ENCODE measurements around the gene GALNT17. TPM values are rescaled to one million over a fixed set of nuclear protein-coding genes. Genes with fewer than 3 reads are reported as not detected.

GALNT17 gene
- total RNA-seq, 2 experiments from 2014 or later: not detected

GRCh38 chr7:71408271-71408670 is 276.3 kb downstream of the GALNT17 start:
- Mint-ChIP-seq H3K27ac (no peak overlapping the region), H3K27me3 (no peaks in the 10 kb centered on the region), H3K9me3 (peaks cover 26% of the 10 kb centered on the region), H3K36me3 (no peaks in the 10 kb centered on the region), H3K4me1 (ENCODE audit: low read depth) (no peaks in the 10 kb centered on the region), H3K4me3 (no peak overlapping the region)
- no peak for DNase-seq
- ChIA-PET CTCF (no interaction called here), POLR2A (no interaction called here)
- intact Hi-C loops (cut with micrococcal nuclease): no loop called here

- H3K9me3 Mint-ChIP-seq: peaks cover 23% of the 10 kb centered on the region
- H3K27me3 Mint-ChIP-seq: no peaks in the 10 kb centered on the region
- POLR2A ChIA-PET: no interaction called here
- no peak overlapping the region for H3K27ac Mint-ChIP-seq
- intact Hi-C loops (cut with micrococcal nuclease): no loop called here
- no peaks in the 10 kb centered on the region for H3K4me1 Mint-ChIP-seq (ENCODE audit: low read depth)
- no peaks in the 10 kb centered on the region for H3K36me3 Mint-ChIP-seq
- no peak overlapping the region for H3K4me3 Mint-ChIP-seq
- no peak for DNase-seq
- CTCF ChIA-PET: no interaction called here
These were observed 277.7 kb downstream of the GALNT17 start for GRCh38 chr7:71409550-71410157.

- no peaks in the 10 kb centered on the region for H3K4me1 Mint-ChIP-seq (ENCODE audit: low read depth)
- POLR2A ChIA-PET: no interaction called here
These were observed 279.5 kb downstream of the GALNT17 start for GRCh38 chr7:71411475-71411874.

GRCh38 chr7:71414490-71414889 is 282.5 kb downstream of the GALNT17 start:
- ChIA-PET POLR2A (no interaction called here), CTCF (no interaction called here)
- Mint-ChIP-seq H3K4me3 (no peak overlapping the region), H3K27me3 (no peaks in the 10 kb centered on the region), H3K9me3 (peaks cover 27% of the 10 kb centered on the region), H3K27ac (no peak overlapping the region), H3K36me3 (no peaks in the 10 kb centered on the region), H3K4me1 (ENCODE audit: low read depth) (no peaks in the 10 kb centered on the region)
- intact Hi-C loops (cut with micrococcal nuclease): no loop called here
- DNase-seq: no peak

More at GRCh38 chr7:71411475-71411874, 279.5 kb downstream of the GALNT17 start:
- Mint-ChIP-seq H3K36me3 (no peaks in the 10 kb centered on the region), H3K27me3 (no peaks in the 10 kb centered on the region), H3K9me3 (peaks cover 28% of the 10 kb centered on the region), H3K4me3 (no peak overlapping the region), H3K27ac (no peak overlapping the region)
- CTCF ChIA-PET: no interaction called here
- intact Hi-C loops (cut with micrococcal nuclease): no loop called here
- DNase-seq: no peak

GRCh38 chr7:71419546-71420337 is 287.8 kb downstream of the GALNT17 start:
- intact Hi-C loops (cut with micrococcal nuclease): no loop called here
- Mint-ChIP-seq H3K36me3 (no peaks in the 10 kb centered on the region), H3K4me1 (ENCODE audit: low read depth) (no peaks in the 10 kb centered on the region), H3K27me3 (no peaks in the 10 kb centered on the region), H3K9me3 (peaks cover 19% of the 10 kb centered on the region), H3K27ac (no peak overlapping the region), H3K4me3 (no peak overlapping the region)
- ChIA-PET POLR2A (no interaction called here), CTCF (no interaction called here)
- DNase-seq: no peak

GRCh38 chr7:71422104-71422503 is 290.2 kb downstream of the GALNT17 start:
- no peak overlapping the region for H3K27ac Mint-ChIP-seq
- no peaks in the 10 kb centered on the region for H3K36me3 Mint-ChIP-seq
- no peak overlapping the region for H3K4me3 Mint-ChIP-seq
- DNase-seq: no peak
- H3K4me1 Mint-ChIP-seq (ENCODE audit: low read depth): no peaks in the 10 kb centered on the region
- POLR2A ChIA-PET: no interaction called here
- intact Hi-C loops (cut with micrococcal nuclease): no loop called here
- H3K27me3 Mint-ChIP-seq: no peaks in the 10 kb centered on the region
- CTCF ChIA-PET: no interaction called here
- H3K9me3 Mint-ChIP-seq: peaks cover 11% of the 10 kb centered on the region

- DNase-seq: no peak
- Mint-ChIP-seq H3K36me3 (no peaks in the 10 kb centered on the region), H3K4me1 (ENCODE audit: low read depth) (no peaks in the 10 kb centered on the region), H3K27ac (no peak overlapping the region), H3K9me3 (peaks cover 8% of the 10 kb centered on the region), H3K4me3 (no peak overlapping the region), H3K27me3 (no peaks in the 10 kb centered on the region)
- ChIA-PET POLR2A (no interaction called here), CTCF (no interaction called here)
- intact Hi-C loops (cut with micrococcal nuclease): no loop called here
These were observed 292.5 kb downstream of the GALNT17 start for GRCh38 chr7:71424166-71425035.

GRCh38 chr7:71429083-71429482 is 297.1 kb downstream of the GALNT17 start:
- Mint-ChIP-seq H3K4me1 (ENCODE audit: low read depth) (no peaks in the 10 kb centered on the region), H3K9me3 (peaks cover 12% of the 10 kb centered on the region), H3K27me3 (no peaks in the 10 kb centered on the region), H3K36me3 (no peaks in the 10 kb centered on the region), H3K27ac (no peak overlapping the region), H3K4me3 (no peak overlapping the region)
- intact Hi-C loops (cut with micrococcal nuclease): no loop called here
- no peak for DNase-seq
- POLR2A ChIA-PET: no interaction called here
- CTCF ChIA-PET: no interaction called here

GRCh38 chr7:71430246-71430645 is 298.3 kb downstream of the GALNT17 start:
- H3K4me1 Mint-ChIP-seq (ENCODE audit: low read depth): no peaks in the 10 kb centered on the region
- intact Hi-C loops (cut with micrococcal nuclease): no loop called here
- POLR2A ChIA-PET: no interaction called here

GRCh38 chr7:71439321-71439720 is 307.4 kb downstream of the GALNT17 start:
- H3K4me3 Mint-ChIP-seq: no peak overlapping the region
- H3K4me1 Mint-ChIP-seq (ENCODE audit: low read depth): no peaks in the 10 kb centered on the region
- ChIA-PET CTCF (no interaction called here), POLR2A (no interaction called here)
- no peak overlapping the region for H3K27ac Mint-ChIP-seq
- H3K27me3 Mint-ChIP-seq: no peaks in the 10 kb centered on the region
- H3K36me3 Mint-ChIP-seq: no peaks in the 10 kb centered on the region
- intact Hi-C loops (cut with micrococcal nuclease): no loop called here
- peaks cover 24% of the 10 kb centered on the region for H3K9me3 Mint-ChIP-seq
- no peak for DNase-seq

More at GRCh38 chr7:71430246-71430645, 298.3 kb downstream of the GALNT17 start:
- Mint-ChIP-seq H3K36me3 (no peaks in the 10 kb centered on the region), H3K9me3 (peaks cover 14% of the 10 kb centered on the region), H3K27ac (no peak overlapping the region), H3K27me3 (no peaks in the 10 kb centered on the region), H3K4me3 (no peak overlapping the region)
- CTCF ChIA-PET: no interaction called here
- DNase-seq: no peak

- ChIA-PET CTCF (no interaction called here), POLR2A (no interaction called here)
- Mint-ChIP-seq H3K4me1 (ENCODE audit: low read depth) (no peaks in the 10 kb centered on the region), H3K27me3 (no peaks in the 10 kb centered on the region), H3K36me3 (no peaks in the 10 kb centered on the region), H3K27ac (no peak overlapping the region), H3K9me3 (peaks cover 15% of the 10 kb centered on the region), H3K4me3 (no peak overlapping the region)
- intact Hi-C loops (cut with micrococcal nuclease): no loop called here
- no peak for DNase-seq
These were observed 310.7 kb downstream of the GALNT17 start for GRCh38 chr7:71442492-71443190.

GRCh38 chr7:71443191-71443530 is 311.2 kb downstream of the GALNT17 start:
- intact Hi-C loops (cut with micrococcal nuclease): no loop called here
- Mint-ChIP-seq H3K4me3 (no peak overlapping the region), H3K27ac (no peak overlapping the region), H3K9me3 (peaks cover 15% of the 10 kb centered on the region), H3K36me3 (no peaks in the 10 kb centered on the region), H3K27me3 (no peaks in the 10 kb centered on the region), H3K4me1 (ENCODE audit: low read depth) (no peaks in the 10 kb centered on the region)
- DNase-seq: no peak
- ChIA-PET POLR2A (no interaction called here), CTCF (no interaction called here)
